Measurements from ENCODE around the gene PRKN.

GRCh38 chr6:161631676-161632194 lies 1095.8 kb downstream of the PRKN start:
- TF ChIP-seq CTCF (IDR thresholded peaks at IDR 0.05; ENCODE audit: insufficient read depth, low read length) (no peak), GABPA (IDR thresholded peaks at IDR 0.05; ENCODE audit: low read depth) (no peak), REST (IDR thresholded peaks at IDR 0.05; ENCODE audit: insufficient replicate concordance, low read depth) (no peak)
